ENCODE measurements around the gene GSPT1.
"Not testable (repeated sequence)": the region's sequence is repeated elsewhere in the genome, so short reads cannot be mapped to it uniquely, and the experiment has no call there.

The GSPT1 gene

DNA sequence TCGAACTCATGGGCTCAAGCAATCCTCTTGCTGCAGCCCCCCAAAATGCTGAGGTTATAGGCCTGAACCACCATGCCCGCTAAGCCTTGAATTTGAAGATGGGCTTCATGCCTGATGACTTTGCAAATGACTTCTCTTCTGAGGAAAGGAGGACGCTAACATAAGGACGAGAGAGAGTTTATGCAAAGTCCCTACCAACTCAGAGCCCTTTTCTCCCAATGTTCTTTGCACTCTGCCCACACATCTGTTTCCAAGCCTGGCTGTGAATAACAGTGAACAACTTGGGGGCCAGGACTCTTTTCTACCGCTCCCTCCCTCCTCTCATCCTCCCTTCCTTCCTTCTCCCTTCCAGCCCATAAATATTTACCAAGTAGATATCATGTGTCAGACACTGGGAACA is 34.6 kb upstream of the GSPT1 start:
- no peak overlapping the region for H3K4me3 ChIP-seq
- H3K9ac ChIP-seq (ENCODE audit: insufficient read length) = no peak overlapping the region
- no peak for DNase-seq (ENCODE audit: low read depth, low spot score)
- H3K9me3 ChIP-seq (ENCODE audit: low read depth, low read length) = no peaks in the 10 kb centered on the region
- H3K36me3 ChIP-seq (ENCODE audit: insufficient read depth, low read length) = no peaks in the 10 kb centered on the region
- no peak overlapping the region for H3K27ac ChIP-seq
- no peak for TF ChIP-seq FOXP2 (optimal IDR thresholded peaks at IDR 0.05; ENCODE audit: control extremely low read depth, extremely low read length, insufficient read depth)
- TF ChIP-seq EZH2 (IDR thresholded peaks at IDR 0.05) = no peak
- TF ChIP-seq POLR2AphosphoS5 (IDR thresholded peaks at IDR 0.05; ENCODE audit: borderline replicate concordance, low read depth, low read length) = no peak

DNA sequence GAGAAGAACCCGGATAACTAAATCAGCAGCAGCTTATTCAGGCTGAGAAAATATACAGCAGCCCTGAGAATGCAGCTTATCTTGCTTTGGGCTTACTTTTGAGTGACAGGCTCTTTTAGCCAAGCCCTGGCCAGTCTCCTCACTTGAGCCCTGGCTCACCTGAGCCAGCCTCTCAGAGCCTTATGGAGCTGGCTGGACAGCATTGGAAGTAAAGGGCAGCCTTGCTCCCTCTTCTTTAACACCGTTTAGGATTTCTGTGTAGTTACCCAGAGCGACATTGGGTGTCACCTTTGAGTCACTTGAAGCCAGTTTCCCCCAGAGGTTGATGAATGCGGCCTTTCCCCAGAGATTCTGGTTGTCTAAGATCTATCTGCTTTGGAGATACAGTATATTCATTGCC is 33.8 kb upstream of the GSPT1 start:
- no peak overlapping the region for H3K4me3 ChIP-seq
- H3K9me3 ChIP-seq (ENCODE audit: low read depth, low read length) = no peaks in the 10 kb centered on the region
- H3K36me3 ChIP-seq (ENCODE audit: insufficient read depth, low read length) = no peaks in the 10 kb centered on the region
- H3K27ac ChIP-seq = no peak overlapping the region
- DNase-seq (ENCODE audit: low read depth, low spot score) = no peak
- no peak for TF ChIP-seq POLR2AphosphoS5 (IDR thresholded peaks at IDR 0.05; ENCODE audit: borderline replicate concordance, low read depth, low read length)
- TF ChIP-seq EZH2 (IDR thresholded peaks at IDR 0.05) = no peak
- no peak for TF ChIP-seq FOXP2 (optimal IDR thresholded peaks at IDR 0.05; ENCODE audit: control extremely low read depth, extremely low read length, insufficient read depth)
- no peak overlapping the region for H3K9ac ChIP-seq (ENCODE audit: insufficient read length)

DNA sequence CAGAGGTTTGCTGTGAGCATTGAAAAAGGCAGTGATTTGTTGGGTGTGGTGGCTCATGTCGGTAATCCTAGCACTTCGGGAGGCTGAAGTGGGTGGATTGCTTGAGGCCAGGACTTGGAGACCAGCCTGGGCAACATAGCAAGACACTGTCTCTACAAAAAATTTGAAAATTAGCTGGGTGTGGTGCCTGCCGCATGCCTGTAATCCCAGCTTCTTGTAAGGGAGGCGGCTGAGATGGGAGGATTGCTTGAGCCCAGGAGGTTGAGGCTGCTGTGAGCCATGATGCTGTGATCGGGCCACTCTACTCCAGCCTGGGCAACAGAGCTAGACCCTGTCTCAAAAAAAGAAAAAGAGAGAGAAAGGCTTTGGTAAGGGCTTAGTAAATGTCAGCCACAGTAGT is 33.1 kb upstream of the GSPT1 start:
- DNase-seq (ENCODE audit: low read depth, low spot score) = no peak
- Histone ChIP-seq H3K27ac (no peak overlapping the region), H3K36me3 (ENCODE audit: insufficient read depth, low read length) (no peaks in the 10 kb centered on the region), H3K4me3 (no peak overlapping the region), H3K9me3 (ENCODE audit: low read depth, low read length) (no peaks in the 10 kb centered on the region), H3K9ac (ENCODE audit: insufficient read length) (no peak overlapping the region)
- TF ChIP-seq FOXP2 (optimal IDR thresholded peaks at IDR 0.05; ENCODE audit: control extremely low read depth, extremely low read length, insufficient read depth) = no peak
- no peak for TF ChIP-seq EZH2 (IDR thresholded peaks at IDR 0.05)
- no peak for TF ChIP-seq POLR2AphosphoS5 (IDR thresholded peaks at IDR 0.05; ENCODE audit: borderline replicate concordance, low read depth, low read length)

DNA sequence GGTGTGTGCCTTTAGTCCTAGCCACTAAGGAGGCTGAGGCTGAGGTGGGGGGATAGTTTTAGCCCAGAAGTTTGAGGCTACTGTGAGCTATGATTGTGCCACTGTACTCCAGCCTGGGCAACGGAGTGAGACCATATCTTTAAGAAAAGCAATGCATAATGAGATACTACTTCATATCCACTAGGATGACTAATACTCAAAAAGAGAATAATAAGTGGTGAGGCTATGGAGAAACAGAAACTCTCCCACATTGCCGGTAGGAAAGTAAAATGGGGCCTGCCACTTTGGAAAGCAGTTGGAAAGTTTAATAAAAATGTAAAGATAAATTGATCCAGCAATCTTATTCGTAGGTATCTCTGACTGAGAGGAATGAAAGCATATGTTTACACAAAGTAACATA is 30.7 kb upstream of the GSPT1 start:
- H3K9ac ChIP-seq (ENCODE audit: insufficient read length) = no peak overlapping the region
- H3K9me3 ChIP-seq (ENCODE audit: low read depth, low read length) = no peaks in the 10 kb centered on the region
- no peaks in the 10 kb centered on the region for H3K36me3 ChIP-seq (ENCODE audit: insufficient read depth, low read length)
- no peak overlapping the region for H3K4me3 ChIP-seq
- DNase-seq (ENCODE audit: low read depth, low spot score) = no peak
- H3K27ac ChIP-seq = no peak overlapping the region
- no peak for TF ChIP-seq EZH2 (IDR thresholded peaks at IDR 0.05)
- TF ChIP-seq POLR2AphosphoS5 (IDR thresholded peaks at IDR 0.05; ENCODE audit: borderline replicate concordance, low read depth, low read length) = no peak
- no peak for TF ChIP-seq FOXP2 (optimal IDR thresholded peaks at IDR 0.05; ENCODE audit: control extremely low read depth, extremely low read length, insufficient read depth)

DNA sequence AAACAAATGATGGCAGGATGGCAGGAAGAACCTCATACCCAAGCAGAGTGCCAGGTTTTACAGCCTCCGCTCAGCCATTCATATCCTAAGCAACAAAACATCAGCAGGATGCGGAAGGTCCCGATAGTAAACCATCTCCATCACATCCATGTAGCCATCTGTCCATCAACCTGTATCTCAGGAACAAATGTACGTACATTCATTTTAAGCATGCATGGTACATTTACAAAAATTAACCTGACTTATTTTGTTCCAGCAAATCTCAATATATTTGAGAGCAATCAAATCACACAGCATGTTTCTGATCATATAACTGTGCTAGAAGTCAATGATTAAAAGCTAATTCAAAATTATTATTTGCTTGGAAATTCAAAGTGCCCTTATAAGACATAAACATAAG is 26.2 kb upstream of the GSPT1 start, which contains the start of gene NPIPB2:
Gene NPIPB2, minus strand, starts transcription at position 101 of the 400 bp plus-strand sequence. Its CDS starts 0 bp downstream, at position 101.
- not testable (repeated sequence) for H3K9ac ChIP-seq (ENCODE audit: insufficient read length); DNase-seq (ENCODE audit: low read depth, low spot score); H3K9me3 ChIP-seq (ENCODE audit: low read depth, low read length); H3K27ac ChIP-seq; H3K36me3 ChIP-seq (ENCODE audit: insufficient read depth, low read length); H3K4me3 ChIP-seq

DNA sequence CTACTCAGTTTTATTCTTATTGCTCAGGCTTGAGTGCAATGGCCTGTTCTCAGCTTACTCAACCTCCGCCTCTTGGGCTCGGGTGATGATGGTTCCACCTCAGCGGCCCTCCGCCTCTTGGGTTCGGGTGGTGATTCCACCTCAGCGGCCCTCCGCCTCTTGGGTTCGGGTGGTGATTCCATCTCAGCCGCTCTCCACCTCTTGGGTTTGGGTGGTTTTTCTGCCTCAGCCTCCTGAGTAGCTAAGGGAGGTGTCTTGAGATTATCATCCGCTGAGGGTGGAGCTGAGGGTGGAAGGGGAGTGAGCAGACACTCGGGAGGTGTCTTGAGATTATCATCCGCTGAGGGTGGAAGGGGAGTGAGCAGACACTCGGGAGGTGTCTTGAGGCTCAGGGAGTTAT is 11.6 kb upstream of the GSPT1 start:
- H3K4me3 ChIP-seq; H3K27ac ChIP-seq; H3K36me3 ChIP-seq (ENCODE audit: insufficient read depth, low read length); H3K9me3 ChIP-seq (ENCODE audit: low read depth, low read length); DNase-seq (ENCODE audit: low read depth, low spot score); H3K9ac ChIP-seq (ENCODE audit: insufficient read length): not testable (repeated sequence)

DNA sequence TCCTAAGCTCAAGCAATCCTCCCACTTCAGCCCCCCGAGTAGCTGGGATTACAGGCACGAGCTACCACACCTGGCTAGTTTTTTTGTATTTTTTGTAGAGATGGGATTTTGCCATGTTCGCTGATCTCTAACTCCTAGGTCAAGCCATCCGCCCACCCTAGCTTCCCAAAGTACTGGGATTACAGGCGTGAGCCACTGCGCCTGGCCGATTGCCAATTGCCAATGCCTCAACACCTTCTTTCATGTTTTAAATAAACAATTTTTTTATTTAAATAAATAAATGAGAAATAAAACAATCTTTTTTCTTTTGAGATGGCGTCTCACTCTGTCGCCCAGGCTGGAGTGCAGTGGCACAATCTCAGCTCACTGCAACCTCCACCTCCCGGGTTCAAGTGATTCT is 8.3 kb upstream of the GSPT1 start:
- not testable (repeated sequence) for H3K9me3 ChIP-seq (ENCODE audit: low read depth, low read length); H3K4me3 ChIP-seq; H3K9ac ChIP-seq (ENCODE audit: insufficient read length); H3K36me3 ChIP-seq (ENCODE audit: insufficient read depth, low read length); DNase-seq (ENCODE audit: low read depth, low spot score); H3K27ac ChIP-seq

DNA sequence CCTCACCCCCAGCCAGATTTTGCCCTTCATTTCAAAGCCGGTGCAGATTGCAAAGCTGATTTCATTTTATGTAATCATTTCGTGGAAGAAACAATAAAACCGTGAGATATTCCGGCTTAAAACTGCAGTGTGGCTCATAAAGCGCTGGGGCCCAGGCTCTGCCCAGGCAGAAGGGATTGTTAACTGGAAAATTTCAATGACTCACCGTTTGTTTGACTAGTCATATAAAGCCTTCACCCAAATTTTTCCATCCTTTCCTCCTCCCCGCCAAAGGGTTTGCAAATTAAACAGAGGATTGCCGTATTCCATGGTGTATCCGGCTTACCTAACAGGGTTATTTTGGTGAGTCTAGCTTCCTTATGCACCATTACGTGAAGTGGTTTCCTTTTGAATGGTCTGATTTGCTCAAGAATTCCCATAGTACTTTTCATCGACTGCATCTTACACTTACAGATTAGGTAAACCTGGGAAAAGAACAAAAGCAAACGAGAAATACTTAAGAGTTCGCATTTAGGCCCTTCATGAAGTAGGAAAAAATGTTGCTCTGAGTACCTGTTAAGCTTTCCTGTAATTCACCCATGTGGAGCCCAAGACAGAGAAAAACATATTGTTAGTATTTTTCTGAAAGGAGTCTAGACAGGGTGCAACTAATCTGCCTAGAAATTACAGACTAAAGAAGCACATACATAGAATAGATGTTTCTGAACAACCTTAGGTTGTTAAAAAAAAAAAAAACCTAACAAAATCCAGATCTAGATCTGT is 949 bp upstream of the GSPT1 start:
- DNase-seq (ENCODE audit: low read depth, low spot score) = no peak
- peak overlapping the region; percentile 79 for H3K9ac ChIP-seq (ENCODE audit: insufficient read length)

DNA sequence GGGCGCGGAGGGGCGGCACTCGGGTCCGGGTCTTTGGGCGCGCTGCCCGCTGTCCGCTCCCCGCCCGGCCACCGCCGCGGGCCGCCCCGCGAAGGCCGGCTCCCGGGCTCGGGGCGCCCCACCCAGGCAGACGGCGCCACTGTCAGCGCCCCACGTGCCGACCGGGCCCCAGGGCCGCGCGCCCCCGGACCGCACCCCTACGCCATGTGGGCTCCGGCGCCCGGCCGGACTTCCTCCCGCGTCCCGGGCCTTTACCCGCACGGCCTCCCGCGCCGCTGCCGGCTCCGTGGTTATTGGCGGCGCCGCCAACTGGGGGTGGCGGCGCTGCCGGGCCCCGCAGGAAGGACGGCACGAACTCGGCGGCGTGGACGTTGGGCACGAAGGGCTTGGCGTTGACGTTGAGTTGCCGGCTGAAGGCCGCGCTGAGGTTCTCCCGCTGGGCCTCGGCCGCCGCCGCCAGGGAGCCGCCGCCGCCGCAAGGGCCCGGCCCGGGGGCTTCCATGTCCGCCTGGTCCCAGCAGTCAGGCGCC is 577 bp downstream of the GSPT1 start:
- no peak overlapping the region for H3K27ac ChIP-seq
- DNase-seq (ENCODE audit: low read depth, low spot score) = no peak

More for the DNA sequence above, 949 bp upstream of the GSPT1 start:
- TF ChIP-seq EZH2 (IDR thresholded peaks at IDR 0.05) (no peak), POLR2AphosphoS5 (IDR thresholded peaks at IDR 0.05; ENCODE audit: borderline replicate concordance, low read depth, low read length) (no peak)
- H3K27ac ChIP-seq = no peak overlapping the region
- H3K4me3 ChIP-seq = peak overlapping the region; percentile 82
- no peaks in the 10 kb centered on the region for H3K9me3 ChIP-seq (ENCODE audit: low read depth, low read length)
- H3K36me3 ChIP-seq (ENCODE audit: insufficient read depth, low read length) = no peaks in the 10 kb centered on the region

More for the DNA sequence above, 577 bp downstream of the GSPT1 start:
- Histone ChIP-seq H3K9ac (ENCODE audit: insufficient read length) (peak overlapping the region; percentile 76), H3K9me3 (ENCODE audit: low read depth, low read length) (no peaks in the 10 kb centered on the region), H3K36me3 (ENCODE audit: insufficient read depth, low read length) (no peaks in the 10 kb centered on the region), H3K4me3 (peak overlapping the region; percentile 82)
- TF ChIP-seq FOXP2 (optimal IDR thresholded peaks at IDR 0.05; ENCODE audit: control extremely low read depth, extremely low read length, insufficient read depth) (no peak), EZH2 (IDR thresholded peaks at IDR 0.05) (no peak)

All from SK-N-MC (cell line).